ENCODE measurements around the gene CYRIA. TPM values are rescaled to one million over a fixed set of nuclear protein-coding genes. Genes with fewer than 3 reads are reported as not detected.

Gene CYRIA
- polyA plus RNA-seq, 4 donors: 0.45 to 2.8 (median 2.3) TPM

DNA sequence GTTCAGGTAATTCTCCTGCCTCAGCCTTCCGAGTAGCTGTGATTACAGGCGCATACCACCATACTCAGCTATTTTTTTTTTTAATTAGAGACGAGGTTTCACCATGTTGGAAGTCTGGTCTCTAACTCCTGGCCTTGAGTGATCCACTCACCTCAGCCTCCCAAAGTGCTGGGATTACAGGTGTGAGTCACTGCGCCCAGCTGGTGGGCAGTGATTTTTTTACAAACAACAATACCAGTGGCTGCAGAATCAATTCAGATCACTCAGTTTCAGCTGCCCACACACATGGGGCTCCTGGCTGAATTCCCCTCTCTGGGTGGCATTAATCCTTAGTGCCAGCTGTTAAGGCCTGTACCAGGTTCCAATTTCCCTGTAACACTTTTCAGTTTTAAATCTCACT lies 13.3 kb upstream of the CYRIA start:
- Histone ChIP-seq H3K36me3 (ENCODE audit: control insufficient read depth in 3 of 3, insufficient read depth in 2 of 3, low read depth in 1 of 3, low read length in 3 of 3) (no peaks in the 10 kb centered on the region), H3K4me3 (ENCODE audit: low read depth in 1 of 3, low read length in 3 of 3) (no peak overlapping the region), H3K4me1 (ENCODE audit: control insufficient read depth in 3 of 3, insufficient read depth in 2 of 3, low read depth in 1 of 3, low read length in 2 of 3) (no peaks in the 10 kb centered on the region), H3K27me3 (ENCODE audit: control insufficient read depth in 3 of 3, insufficient read depth in 3 of 3, low read length in 3 of 3) (no peaks in the 10 kb centered on the region), H3K27ac (ENCODE audit: low read depth in 1 of 3, low read length in 2 of 3) (no peak overlapping the region), H3K9me3 (ENCODE audit: control insufficient read depth in 2 of 2, insufficient read depth in 1 of 2, low read depth in 1 of 2, low read length in 1 of 2) (no peaks in the 10 kb centered on the region)
- no peak for FAIRE-seq
- WGBS, 3 donors: 83 to 89% (median 84%) methylated on average over 4 of the region's 4 CpGs
- DNase-seq: no peak

DNA sequence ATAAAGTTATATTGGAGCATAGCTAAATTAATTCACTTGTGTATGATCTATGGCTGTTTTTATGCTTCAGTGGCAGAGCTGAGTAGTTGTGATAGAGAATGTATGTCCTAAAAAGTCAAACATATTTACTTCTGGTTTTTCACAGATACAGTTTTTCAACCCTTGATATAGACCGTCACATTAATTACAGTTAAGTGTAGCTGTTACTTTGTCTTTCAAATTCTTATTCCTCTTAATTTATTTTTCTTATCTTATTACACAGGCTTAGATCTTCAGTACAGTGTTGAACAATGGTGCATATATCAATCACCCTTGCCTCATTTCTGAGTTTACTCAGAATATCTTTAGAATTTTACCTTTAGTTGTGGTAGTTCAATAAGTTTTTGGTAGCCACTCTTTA lies 12.2 kb upstream of the CYRIA start:
- H3K4me1 ChIP-seq (ENCODE audit: control insufficient read depth in 3 of 3, insufficient read depth in 2 of 3, low read depth in 1 of 3, low read length in 2 of 3): no peaks in the 10 kb centered on the region
- H3K4me3 ChIP-seq (ENCODE audit: low read depth in 1 of 3, low read length in 3 of 3): no peak overlapping the region
- H3K27ac ChIP-seq (ENCODE audit: low read depth in 1 of 3, low read length in 2 of 3): no peak overlapping the region
- no peaks in the 10 kb centered on the region for H3K9me3 ChIP-seq (ENCODE audit: control insufficient read depth in 2 of 2, insufficient read depth in 1 of 2, low read depth in 1 of 2, low read length in 1 of 2)
- DNase-seq (no peak), FAIRE-seq (no peak)
- no peaks in the 10 kb centered on the region for H3K27me3 ChIP-seq (ENCODE audit: control insufficient read depth in 3 of 3, insufficient read depth in 3 of 3, low read length in 3 of 3)
- no peaks in the 10 kb centered on the region for H3K36me3 ChIP-seq (ENCODE audit: control insufficient read depth in 3 of 3, insufficient read depth in 2 of 3, low read depth in 1 of 3, low read length in 3 of 3)
- 82 to 92% (median 91%) methylated on average over 1 of the region's 1 CpG for WGBS, 3 donors

DNA sequence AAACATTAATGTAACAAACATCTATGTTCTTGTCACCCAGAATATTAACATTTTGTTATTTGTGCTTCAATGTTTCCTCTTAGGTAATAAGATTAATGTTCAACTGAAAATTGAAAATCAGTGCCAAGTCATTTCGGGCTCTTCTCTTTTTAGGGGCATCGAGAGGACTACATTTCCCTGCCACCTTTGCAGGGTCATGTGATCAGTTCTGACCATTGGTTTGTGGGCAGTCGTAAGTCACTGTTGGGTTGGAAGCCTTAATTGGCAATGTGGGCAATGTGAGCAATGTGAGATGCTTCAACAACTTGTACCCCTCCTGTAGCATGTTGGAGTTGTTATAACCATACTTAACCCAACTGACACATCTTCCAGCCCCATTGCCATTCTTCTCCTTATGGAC lies 10.1 kb upstream of the CYRIA start:
- 77 to 91% (median 83%) methylated on average over 3 of the region's 3 CpGs for WGBS, 3 donors
- no peaks in the 10 kb centered on the region for H3K9me3 ChIP-seq (ENCODE audit: control insufficient read depth in 2 of 2, insufficient read depth in 1 of 2, low read depth in 1 of 2, low read length in 1 of 2)
- DNase-seq (no peak), FAIRE-seq (no peak)
- no peaks in the 10 kb centered on the region for H3K27me3 ChIP-seq (ENCODE audit: control insufficient read depth in 3 of 3, insufficient read depth in 3 of 3, low read length in 3 of 3)
- no peaks in the 10 kb centered on the region for H3K4me1 ChIP-seq (ENCODE audit: control insufficient read depth in 3 of 3, insufficient read depth in 2 of 3, low read depth in 1 of 3, low read length in 2 of 3)
- H3K36me3 ChIP-seq (ENCODE audit: control insufficient read depth in 3 of 3, insufficient read depth in 2 of 3, low read depth in 1 of 3, low read length in 3 of 3): no peaks in the 10 kb centered on the region
- H3K27ac ChIP-seq (ENCODE audit: low read depth in 1 of 3, low read length in 2 of 3): no peak overlapping the region
- H3K4me3 ChIP-seq (ENCODE audit: low read depth in 1 of 3, low read length in 3 of 3): no peak overlapping the region

DNA sequence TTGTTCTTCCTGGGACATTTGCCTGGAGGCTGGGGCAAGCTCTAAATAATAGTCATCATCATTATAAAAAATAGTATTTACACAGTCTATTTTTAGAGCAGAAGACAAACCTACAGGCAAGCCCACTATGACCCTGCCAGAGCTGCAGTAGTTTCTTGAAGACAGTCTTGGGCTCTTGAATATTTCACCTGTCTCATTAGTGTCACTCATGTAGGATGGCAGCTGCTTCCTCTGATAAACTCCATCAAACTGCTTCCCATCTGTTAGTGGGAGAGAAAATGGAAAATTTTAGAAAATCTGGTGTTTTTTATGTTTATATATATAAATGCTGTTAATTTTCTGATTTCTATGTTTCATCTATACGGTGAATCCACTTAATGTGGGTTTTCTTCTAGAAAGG lies 8.5 kb upstream of the CYRIA start:
- no peaks in the 10 kb centered on the region for H3K9me3 ChIP-seq (ENCODE audit: control insufficient read depth in 2 of 2, insufficient read depth in 1 of 2, low read depth in 1 of 2, low read length in 1 of 2)
- FAIRE-seq (no peak), DNase-seq (no peak)
- 89 to 95% (median 90%) methylated on average over 1 of the region's 1 CpG for WGBS, 3 donors
- H3K4me1 ChIP-seq (ENCODE audit: control insufficient read depth in 3 of 3, insufficient read depth in 2 of 3, low read depth in 1 of 3, low read length in 2 of 3): no peaks in the 10 kb centered on the region
- no peaks in the 10 kb centered on the region for H3K36me3 ChIP-seq (ENCODE audit: control insufficient read depth in 3 of 3, insufficient read depth in 2 of 3, low read depth in 1 of 3, low read length in 3 of 3)
- no peak overlapping the region for H3K27ac ChIP-seq (ENCODE audit: low read depth in 1 of 3, low read length in 2 of 3)
- no peaks in the 10 kb centered on the region for H3K27me3 ChIP-seq (ENCODE audit: control insufficient read depth in 3 of 3, insufficient read depth in 3 of 3, low read length in 3 of 3)
- H3K4me3 ChIP-seq (ENCODE audit: low read depth in 1 of 3, low read length in 3 of 3): no peak overlapping the region

DNA sequence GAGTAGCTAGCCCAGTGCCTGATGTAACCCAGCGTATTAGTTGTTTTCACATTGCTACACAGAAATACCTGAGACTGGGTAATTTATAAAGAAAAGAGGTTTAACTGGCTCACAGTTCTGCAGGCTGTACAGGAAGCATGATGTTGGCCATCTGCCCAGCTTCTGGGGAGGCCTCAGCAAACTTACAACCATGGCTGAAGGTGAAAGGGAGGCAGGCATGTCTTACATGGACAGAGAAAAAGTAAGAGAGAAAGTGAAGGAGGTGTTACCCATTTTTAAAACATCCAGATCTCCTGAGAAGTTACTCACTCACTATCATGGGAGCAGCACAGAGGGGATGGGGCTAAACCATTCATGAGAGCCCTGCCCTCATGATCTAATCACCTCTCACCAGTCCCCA lies 6.1 kb upstream of the CYRIA start:
- H3K4me1 ChIP-seq (ENCODE audit: control insufficient read depth in 3 of 3, insufficient read depth in 2 of 3, low read depth in 1 of 3, low read length in 2 of 3): no peaks in the 10 kb centered on the region
- H3K36me3 ChIP-seq (ENCODE audit: control insufficient read depth in 3 of 3, insufficient read depth in 2 of 3, low read depth in 1 of 3, low read length in 3 of 3): no peaks in the 10 kb centered on the region
- no peak overlapping the region for H3K27ac ChIP-seq (ENCODE audit: low read depth in 1 of 3, low read length in 2 of 3)
- H3K4me3 ChIP-seq (ENCODE audit: low read depth in 1 of 3, low read length in 3 of 3): no peak overlapping the region
- 90 to 97% (median 94%) methylated on average over 1 of the region's 1 CpG for WGBS, 3 donors
- H3K27me3 ChIP-seq (ENCODE audit: control insufficient read depth in 3 of 3, insufficient read depth in 3 of 3, low read length in 3 of 3): peaks cover 0 to 5% (median 0%) of the 10 kb centered on the region in 3 donors
- DNase-seq (no peak), FAIRE-seq (no peak)
- H3K9me3 ChIP-seq (ENCODE audit: control insufficient read depth in 2 of 2, insufficient read depth in 1 of 2, low read depth in 1 of 2, low read length in 1 of 2): no peaks in the 10 kb centered on the region

DNA sequence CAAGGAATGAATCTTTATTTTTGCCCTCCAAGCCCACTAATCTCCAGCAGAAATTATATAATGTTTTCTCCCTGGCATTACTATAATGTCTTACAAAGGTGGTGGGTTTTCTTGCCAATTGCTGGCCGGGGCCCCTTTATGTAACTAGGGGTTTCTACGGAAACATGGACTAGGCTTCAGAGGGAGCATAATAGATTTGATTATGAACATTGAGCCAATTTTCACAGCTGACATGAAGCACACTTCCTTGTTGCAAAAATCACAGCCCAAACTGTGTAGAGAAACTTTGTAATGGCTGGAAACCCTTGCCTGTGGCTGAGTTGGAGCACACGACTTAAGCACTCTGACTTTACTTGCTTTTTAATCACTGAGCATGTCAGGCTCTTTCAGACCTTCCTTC lies 3.8 kb upstream of the CYRIA start:
- DNase-seq (no peak), FAIRE-seq (no peak)
- no peaks in the 10 kb centered on the region for H3K36me3 ChIP-seq (ENCODE audit: control insufficient read depth in 3 of 3, insufficient read depth in 2 of 3, low read depth in 1 of 3, low read length in 3 of 3)
- H3K4me3 ChIP-seq (ENCODE audit: low read depth in 1 of 3, low read length in 3 of 3): no peak overlapping the region
- H3K27me3 ChIP-seq (ENCODE audit: control insufficient read depth in 3 of 3, insufficient read depth in 3 of 3, low read length in 3 of 3): peaks cover 0 to 26% (median 0%) of the 10 kb centered on the region in 3 donors
- H3K4me1 ChIP-seq (ENCODE audit: control insufficient read depth in 3 of 3, insufficient read depth in 2 of 3, low read depth in 1 of 3, low read length in 2 of 3): peaks cover 0 to 11% (median 0%) of the 10 kb centered on the region in 3 donors
- H3K9me3 ChIP-seq (ENCODE audit: control insufficient read depth in 2 of 2, insufficient read depth in 1 of 2, low read depth in 1 of 2, low read length in 1 of 2): no peaks in the 10 kb centered on the region
- 53 to 63% (median 57%) methylated on average over 3 of the region's 3 CpGs for WGBS, 3 donors
- H3K27ac ChIP-seq (ENCODE audit: low read depth in 1 of 3, low read length in 2 of 3): no peak overlapping the region

DNA sequence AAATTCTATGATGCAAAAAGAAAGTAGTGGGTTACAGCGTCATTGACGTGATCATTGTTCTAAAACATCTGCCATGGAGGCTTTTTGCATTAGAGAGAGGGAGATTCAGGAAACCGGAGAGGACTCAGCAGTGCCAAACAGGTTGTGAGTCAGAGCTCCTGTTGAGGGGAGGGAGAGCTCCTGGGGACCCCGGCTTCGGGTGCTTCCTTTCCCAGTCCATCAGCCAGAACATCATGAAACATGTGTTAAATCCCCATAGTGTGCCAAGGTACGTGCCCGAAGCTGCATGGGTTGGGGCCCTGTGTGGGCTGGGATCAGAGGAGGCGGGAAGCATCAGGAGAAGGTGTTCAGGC lies 791 bp upstream of the CYRIA start:
- no peaks in the 10 kb centered on the region for H3K9me3 ChIP-seq (ENCODE audit: control insufficient read depth in 2 of 2, insufficient read depth in 1 of 2, low read depth in 1 of 2, low read length in 1 of 2)
- peaks cover 0 to 45% (median 4%) of the 10 kb centered on the region in 3 donors for H3K27me3 ChIP-seq (ENCODE audit: control insufficient read depth in 3 of 3, insufficient read depth in 3 of 3, low read length in 3 of 3)
- 41 to 64% (median 49%) methylated on average over 8 of the region's 8 CpGs for WGBS, 3 donors
- H3K4me1 ChIP-seq (ENCODE audit: control insufficient read depth in 3 of 3, insufficient read depth in 2 of 3, low read depth in 1 of 3, low read length in 2 of 3): peaks cover 0 to 11% (median 5%) of the 10 kb centered on the region in 3 donors
- no peak overlapping the region for H3K27ac ChIP-seq (ENCODE audit: low read depth in 1 of 3, low read length in 2 of 3)
- H3K36me3 ChIP-seq (ENCODE audit: control insufficient read depth in 3 of 3, insufficient read depth in 2 of 3, low read depth in 1 of 3, low read length in 3 of 3): no peaks in the 10 kb centered on the region
- no peak for FAIRE-seq
- H3K4me3 ChIP-seq (ENCODE audit: low read depth in 1 of 3, low read length in 3 of 3): no peak overlapping the region
- no peak for DNase-seq

DNA sequence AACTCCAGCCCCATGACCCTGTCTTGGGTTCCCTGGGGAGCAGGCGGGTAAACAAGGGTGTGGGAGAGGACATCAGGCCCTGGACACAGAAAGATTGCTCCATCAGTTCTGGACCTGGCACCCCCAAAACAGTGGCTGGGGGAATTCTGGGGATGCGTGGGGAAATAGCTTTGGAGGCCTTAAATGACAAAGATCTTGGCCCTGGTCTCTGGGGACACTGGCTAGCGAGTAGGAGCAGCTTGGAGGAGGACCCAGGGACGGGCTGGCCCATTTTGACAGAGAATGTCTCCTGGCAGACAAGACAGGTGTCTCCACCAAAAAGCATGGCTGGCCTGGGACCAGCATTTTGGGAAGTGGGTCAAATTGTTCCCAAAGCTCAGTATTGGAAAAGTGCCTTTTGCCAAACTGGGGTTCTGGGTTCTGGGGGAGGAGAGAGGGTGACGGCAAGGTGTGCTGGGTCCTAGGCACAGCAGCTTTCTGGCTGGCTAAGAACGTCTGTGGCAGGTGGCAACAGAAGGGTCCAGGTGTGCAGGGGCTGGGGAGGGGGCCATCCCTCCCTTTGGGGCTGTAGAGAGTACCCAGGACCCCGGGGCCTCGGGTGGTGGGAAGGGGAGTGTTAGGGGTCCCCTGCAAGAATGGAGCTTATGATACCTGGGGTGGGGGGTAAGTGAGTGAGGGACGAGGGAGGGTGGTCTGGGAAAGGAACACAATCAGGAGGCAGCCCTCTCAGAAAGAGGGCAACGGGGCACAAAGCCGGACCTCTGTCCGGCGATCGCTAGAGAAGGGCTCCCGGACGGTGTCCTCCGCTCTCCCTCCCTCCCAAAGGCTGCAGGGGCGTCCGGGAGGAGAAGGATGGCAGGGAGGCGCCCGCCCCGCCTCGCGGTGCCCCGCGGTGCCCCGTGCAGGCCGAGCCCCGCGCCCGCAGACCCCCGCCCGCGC lies 556 bp downstream of the CYRIA start:
- peaks cover 0 to 45% (median 4%) of the 10 kb centered on the region in 3 donors for H3K27me3 ChIP-seq (ENCODE audit: control insufficient read depth in 3 of 3, insufficient read depth in 3 of 3, low read length in 3 of 3)
- peak overlapping the region; percentile 29 to 63 (median 53) for H3K4me3 ChIP-seq (ENCODE audit: low read depth in 1 of 3, low read length in 3 of 3)
- no peaks in the 10 kb centered on the region for H3K36me3 ChIP-seq (ENCODE audit: control insufficient read depth in 3 of 3, insufficient read depth in 2 of 3, low read depth in 1 of 3, low read length in 3 of 3)
- H3K4me1 ChIP-seq (ENCODE audit: control insufficient read depth in 3 of 3, insufficient read depth in 2 of 3, low read depth in 1 of 3, low read length in 2 of 3): peaks cover 0 to 11% (median 5%) of the 10 kb centered on the region in 3 donors
- DNase-seq (no peak), FAIRE-seq (no peak)
- peak overlapping the region; percentile 2 to 89 (median 19) for H3K27ac ChIP-seq (ENCODE audit: low read depth in 1 of 3, low read length in 2 of 3)
- WGBS, 3 donors: 7 to 15% (median 12%) methylated on average over 17 to 34 of the region's 34 CpGs
- no peaks in the 10 kb centered on the region for H3K9me3 ChIP-seq (ENCODE audit: control insufficient read depth in 2 of 2, insufficient read depth in 1 of 2, low read depth in 1 of 2, low read length in 1 of 2)

Data from small intestine (tissue), 7 donors.